MCF 10A (cell line): ENCODE measurements around the gene CBX4. TPM values are rescaled to one million over a fixed set of nuclear protein-coding genes. Genes with fewer than 3 reads are reported as not detected.
"Not testable (repeated sequence)": the region's sequence is repeated elsewhere in the genome, so short reads cannot be mapped to it uniquely, and the experiment has no call there.

Experiments used
- BruUV-seq: library from RNA; stranded (reverse); fragments of 400-500 nt; replicated peaks from 2 replicates; lab custom pipeline; 2021; lab: Mats Ljungman, UMichigan
- CTCF ChIA-PET: fragments of 300-600 bp; sonication (Branson Sonifier 250); formaldehyde crosslinking; extraction: SDS; loops from one replicate; lab custom pipeline; 2021; ENCODE audit warnings: antibody characterized with exemption, inconsistent platforms; lab: Yijun Ruan, JAX
- POLR2A ChIA-PET: fragments of 300-600, 350-650 bp; sonication (Branson Sonifier 250); formaldehyde crosslinking; extraction: SDS; loops from one replicate; lab custom pipeline; 2020; ENCODE audit warnings: antibody characterized with exemption, inconsistent platforms; lab: Yijun Ruan, JAX
- DNase-seq: peaks from one replicate; pipeline ENCODE4 v3.0.0-alpha.2; 2018; ENCODE audit not compliant: unreplicated experiment
- H3K27ac Mint-ChIP-seq: one replicate; pipeline ENCODE4 v1.8.0; 2022; ENCODE audit warnings: mild to moderate bottlenecking, low read depth, mixed read lengths; ENCODE audit not compliant: unreplicated experiment
- H3K27me3 Mint-ChIP-seq: one replicate; pipeline ENCODE4 v1.8.0; 2022; ENCODE audit warnings: mixed read lengths; ENCODE audit not compliant: insufficient read depth, unreplicated experiment
- H3K36me3 Mint-ChIP-seq: one replicate; pipeline ENCODE4 v1.8.0; 2022; ENCODE audit warnings: mild to moderate bottlenecking, moderate library complexity, mixed read lengths; ENCODE audit not compliant: insufficient read depth, unreplicated experiment
- H3K4me1 Mint-ChIP-seq: one replicate; pipeline ENCODE4 v1.8.0; 2022; ENCODE audit warnings: mixed read lengths; ENCODE audit not compliant: insufficient read depth, unreplicated experiment
- H3K4me3 Mint-ChIP-seq: one replicate; pipeline ENCODE4 v1.8.0; 2022; ENCODE audit warnings: mild to moderate bottlenecking, moderate library complexity, mixed read lengths; ENCODE audit not compliant: unreplicated experiment
- H3K9me3 Mint-ChIP-seq: one replicate; pipeline ENCODE4 v1.8.0; 2022; ENCODE audit warnings: mixed read lengths; ENCODE audit not compliant: unreplicated experiment
- intact Hi-C: fragments of 100-400 bp; cut with micrococcal nuclease; formaldehyde crosslinking; loops from 2 replicates; pipeline ENCODE4 v1.14.1; 2022
- total RNA-seq: library from RNA; stranded (reverse); gene quantifications from 2 replicates; pipeline ENCODE4 v1.2.3, GENCODE V29; 2022
- TF ChIP-seq, protein P1 (sequence below): fragments of 200-600 bp; IDR thresholded peaks from one replicate; pipeline ENCODE4 v1.8.0; 2022; ENCODE audit warnings: antibody characterized with exemption, mild to moderate bottlenecking; ENCODE audit not compliant: unreplicated experiment

The CBX4 gene
- total RNA-seq, 1 experiment from 2014 or later = 89.7 TPM

DNA sequence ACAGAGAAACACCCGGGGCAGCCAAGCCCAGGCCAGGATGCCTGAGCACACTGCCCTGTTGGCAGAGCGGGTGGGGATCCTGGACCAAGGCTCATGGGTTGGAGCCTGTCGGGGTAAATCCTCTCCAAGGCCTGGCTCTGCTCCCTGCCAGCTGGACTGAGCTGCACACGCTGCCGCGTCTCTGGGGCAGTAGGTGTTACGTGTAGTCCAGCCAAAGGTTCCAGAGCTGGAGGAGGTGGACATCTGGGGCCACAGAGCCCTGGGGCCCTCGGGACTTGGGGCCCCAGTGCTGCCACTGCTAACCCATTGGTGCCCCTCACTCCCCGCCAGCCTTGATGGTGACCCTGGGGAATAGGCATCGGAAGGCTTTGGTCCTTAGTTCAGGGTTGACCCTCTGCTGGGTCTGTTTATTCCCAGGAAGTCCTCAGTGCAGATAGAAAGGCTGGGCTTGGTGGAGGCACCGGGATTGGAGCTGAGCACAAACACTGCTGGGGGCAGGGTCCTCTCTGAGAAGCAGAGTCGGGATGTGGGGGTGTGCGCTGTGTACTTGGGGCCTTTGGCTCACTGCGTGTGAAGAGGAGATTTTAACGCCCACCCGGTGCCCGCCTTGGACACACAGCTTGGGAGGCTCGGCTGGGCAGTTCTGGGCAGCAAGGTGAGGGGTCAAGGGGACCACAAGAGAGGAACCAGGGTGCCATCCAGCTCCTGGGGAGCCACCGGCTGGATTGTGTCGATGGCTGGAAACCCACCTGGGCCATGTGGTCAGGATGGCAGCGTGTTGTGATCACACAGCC, 16.3 kb upstream of the CBX4 start:
- no peak overlapping the region for H3K4me3 Mint-ChIP-seq
- peaks cover 15% of the 10 kb centered on the region for H3K4me1 Mint-ChIP-seq
- no TSS peak for BruUV-seq
- H3K27ac Mint-ChIP-seq = no peak overlapping the region
- intact Hi-C loops = no loop called here
- no peak for DNase-seq
- TF ChIP-seq, protein P1, sequence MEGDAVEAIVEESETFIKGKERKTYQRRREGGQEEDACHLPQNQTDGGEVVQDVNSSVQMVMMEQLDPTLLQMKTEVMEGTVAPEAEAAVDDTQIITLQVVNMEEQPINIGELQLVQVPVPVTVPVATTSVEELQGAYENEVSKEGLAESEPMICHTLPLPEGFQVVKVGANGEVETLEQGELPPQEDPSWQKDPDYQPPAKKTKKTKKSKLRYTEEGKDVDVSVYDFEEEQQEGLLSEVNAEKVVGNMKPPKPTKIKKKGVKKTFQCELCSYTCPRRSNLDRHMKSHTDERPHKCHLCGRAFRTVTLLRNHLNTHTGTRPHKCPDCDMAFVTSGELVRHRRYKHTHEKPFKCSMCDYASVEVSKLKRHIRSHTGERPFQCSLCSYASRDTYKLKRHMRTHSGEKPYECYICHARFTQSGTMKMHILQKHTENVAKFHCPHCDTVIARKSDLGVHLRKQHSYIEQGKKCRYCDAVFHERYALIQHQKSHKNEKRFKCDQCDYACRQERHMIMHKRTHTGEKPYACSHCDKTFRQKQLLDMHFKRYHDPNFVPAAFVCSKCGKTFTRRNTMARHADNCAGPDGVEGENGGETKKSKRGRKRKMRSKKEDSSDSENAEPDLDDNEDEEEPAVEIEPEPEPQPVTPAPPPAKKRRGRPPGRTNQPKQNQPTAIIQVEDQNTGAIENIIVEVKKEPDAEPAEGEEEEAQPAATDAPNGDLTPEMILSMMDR = no peak
- ChIA-PET POLR2A (interaction anchor here (0.7 kb wide), 2 partner anchors 150 to 912 kb away, joined by 3 read pairs; no protein-coding TSS in a partner anchor), CTCF (interaction anchor here (0.9 to 1.3 kb wide), 3 partner anchors 9 to 25 kb away, joined by 3 to 5 read pairs (median 3); no protein-coding TSS in a partner anchor)
- H3K36me3 Mint-ChIP-seq = no peaks in the 10 kb centered on the region
- no peaks in the 10 kb centered on the region for H3K27me3 Mint-ChIP-seq
- no peaks in the 10 kb centered on the region for H3K9me3 Mint-ChIP-seq

DNA sequence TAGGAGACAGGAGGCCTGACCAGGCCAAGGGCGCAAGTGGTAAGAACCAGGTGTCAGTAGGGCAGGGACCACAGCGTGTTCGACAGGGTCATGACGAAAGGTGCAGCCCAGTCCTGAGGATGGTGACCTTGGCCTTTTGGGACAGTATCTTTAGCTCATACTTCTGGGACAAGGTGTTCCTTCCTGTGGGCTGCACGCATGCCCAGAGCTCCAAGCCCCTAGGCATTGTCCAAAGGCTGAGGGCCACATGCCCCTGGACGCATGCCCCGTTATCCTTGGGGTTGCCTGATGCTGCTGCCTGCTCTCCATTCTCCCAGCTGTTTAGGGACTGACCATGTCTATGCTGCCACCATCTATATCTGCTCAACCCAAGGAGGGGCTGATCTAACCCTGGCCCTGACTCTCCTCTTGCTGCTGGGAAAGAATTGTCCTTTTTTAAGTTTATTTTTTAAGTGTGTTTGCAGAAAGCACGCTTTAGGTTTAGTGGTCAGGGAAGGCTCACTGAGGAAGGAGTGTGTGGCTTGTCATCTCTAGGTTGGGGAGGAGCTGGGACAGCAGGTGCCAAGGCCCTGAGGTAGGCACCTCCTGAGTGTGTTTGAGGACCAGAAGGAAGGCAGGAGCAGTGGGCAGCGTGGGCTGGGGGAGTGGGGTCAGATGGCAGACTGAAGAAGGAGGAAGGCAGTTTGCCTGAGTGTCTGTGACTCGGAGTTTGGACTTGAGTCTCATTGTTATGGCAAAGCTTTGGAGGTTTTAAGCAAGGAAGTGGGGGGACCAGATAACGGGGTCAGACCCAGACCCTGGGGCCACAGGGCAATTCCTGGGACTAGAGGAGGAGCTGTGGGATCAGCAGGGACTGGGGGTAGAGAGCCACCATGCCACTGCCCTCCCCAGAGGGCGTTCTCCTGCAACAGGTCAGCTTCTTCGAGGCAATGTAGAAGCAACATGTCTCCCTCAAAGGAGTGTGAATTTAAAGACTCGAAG, 15.1 kb upstream of the CBX4 start:
- Mint-ChIP-seq H3K36me3 (no peaks in the 10 kb centered on the region), H3K27me3 (no peaks in the 10 kb centered on the region), H3K4me1 (peaks cover 18% of the 10 kb centered on the region), H3K9me3 (no peaks in the 10 kb centered on the region), H3K4me3 (no peak overlapping the region), H3K27ac (peak overlapping the region; percentile 32)
- ChIA-PET POLR2A (no interaction called here), CTCF (interaction anchor here (0.6 to 1.3 kb wide), 4 partner anchors 8 to 238 kb away, joined by 3 to 5 read pairs (median 4); partner anchors contain the start of gene CBX4)
- no peak for DNase-seq
- intact Hi-C loops = loop anchor here (5.0 kb wide), 1 partner anchor 63 kb away; no protein-coding TSS in a partner anchor
- BruUV-seq = no TSS peak
- TF ChIP-seq, protein P1 = no peak

GRCh38 chr17:79853168-79853567, 13.9 kb upstream of the CBX4 start:
- not testable (repeated sequence) for BruUV-seq, H3K36me3 Mint-ChIP-seq

GRCh38 chr17:79852748-79853147, 13.5 kb upstream of the CBX4 start:
- Mint-ChIP-seq H3K36me3 (no peaks in the 10 kb centered on the region), H3K27me3 (no peaks in the 10 kb centered on the region), H3K27ac (peak overlapping the region; percentile 73), H3K4me1 (peaks cover 18% of the 10 kb centered on the region), H3K9me3 (no peaks in the 10 kb centered on the region), H3K4me3 (peak overlapping the region; percentile 61)
- ChIA-PET POLR2A (interaction anchor here (0.7 to 1.7 kb wide), 4 partner anchors 12 to 103 kb away, joined by 3 to 7 read pairs (median 4); no protein-coding TSS in a partner anchor), CTCF (interaction anchor here (1.2 kb wide), 2 partner anchors 16 to 63 kb away, joined by 3 to 5 read pairs; no protein-coding TSS in a partner anchor)
- TF ChIP-seq, protein P1 = no peak
- intact Hi-C loops = loop anchor here (5.0 kb wide), 1 partner anchor 65 kb away; no protein-coding TSS in a partner anchor
- BruUV-seq = no TSS peak
- peak; percentile 46 for DNase-seq

More at GRCh38 chr17:79853168-79853567, 13.9 kb upstream of the CBX4 start:
- H3K27me3 Mint-ChIP-seq, CTCF ChIA-PET, DNase-seq, H3K9me3 Mint-ChIP-seq: not testable (repeated sequence)
- POLR2A ChIA-PET = interaction anchor here (0.8 to 1.0 kb wide), 2 partner anchors 11 to 63 kb away, joined by 3 to 7 read pairs; no protein-coding TSS in a partner anchor
- Mint-ChIP-seq H3K27ac (peak overlapping the region; percentile 73), H3K4me3 (peak overlapping the region; percentile 61), H3K4me1 (peaks cover 18% of the 10 kb centered on the region)
- intact Hi-C loops = loop anchor here (5.0 kb wide), 1 partner anchor 64 kb away; no protein-coding TSS in a partner anchor
